Fibroblast of gingiva (primary cell): ENCODE data around the gene ALAS2.
"Not testable (repeated sequence)": the region's sequence is repeated elsewhere in the genome, so short reads cannot be mapped to it uniquely, and the experiment has no call there.

Experiments
- DNase-seq: peaks from one replicate; pipeline ENCODE4 v3.0.0-alpha.2; 2011; ENCODE audit warnings: low read depth

The ALAS2 gene

DNA sequence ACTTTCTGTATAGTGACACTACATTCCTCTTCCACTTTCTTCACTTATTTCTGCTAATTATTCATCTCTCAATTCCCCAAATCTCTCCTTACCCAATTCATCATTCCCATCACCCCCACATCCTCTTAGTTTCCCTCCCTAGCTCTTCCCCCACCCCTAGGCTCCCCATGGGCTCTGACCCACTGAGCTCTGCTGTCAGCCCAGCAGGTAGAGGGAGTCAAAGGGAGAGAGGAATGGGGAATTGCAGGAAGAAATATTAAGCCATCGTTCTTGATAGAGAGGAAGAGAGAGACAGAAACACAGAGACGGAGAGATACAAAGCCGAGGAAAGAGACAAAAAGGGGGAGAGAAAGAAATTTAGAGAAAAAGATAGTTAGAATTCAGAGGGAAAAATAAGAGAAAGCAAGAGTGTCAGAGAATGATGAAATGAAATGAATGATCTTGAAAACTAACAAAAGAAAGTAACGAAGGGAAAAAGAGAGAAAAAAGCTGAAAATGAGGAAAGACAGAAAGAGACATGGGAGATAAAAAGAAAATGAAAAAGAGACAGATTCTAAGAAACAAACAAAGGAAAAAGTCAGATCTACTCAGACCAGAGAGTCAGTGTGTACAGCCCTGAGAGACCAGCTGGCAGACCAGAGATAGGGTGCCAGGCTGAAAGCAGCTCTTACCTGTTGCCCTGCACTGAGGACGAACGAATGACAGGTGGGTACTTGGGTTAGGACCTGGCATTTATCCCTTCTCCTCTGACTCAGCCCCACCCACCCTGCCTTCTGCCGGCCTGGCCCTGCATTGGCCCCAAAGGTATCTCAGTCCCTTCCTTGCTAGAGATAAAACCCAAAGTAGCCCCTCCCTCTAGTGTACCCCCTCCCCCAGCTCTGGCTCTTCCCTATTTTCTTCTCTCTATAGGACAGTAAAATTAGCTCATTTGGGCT, at the start of gene ALAS2:
Gene ALAS2, minus strand, starts transcription at position 707 of the 935 bp plus-strand sequence. CDS start 4,977 bp downstream, outside the sequence.
- no peak for DNase-seq

GRCh38 chrX:55074851-55075467, 44.2 kb upstream of the ALAS2 start, which contains the start of gene PAGE2B:
Gene PAGE2B (plus strand): TSS chrX:55075030. CDS start chrX:55076042, 1,012 bp downstream.
- DNase-seq = no peak

DNA sequence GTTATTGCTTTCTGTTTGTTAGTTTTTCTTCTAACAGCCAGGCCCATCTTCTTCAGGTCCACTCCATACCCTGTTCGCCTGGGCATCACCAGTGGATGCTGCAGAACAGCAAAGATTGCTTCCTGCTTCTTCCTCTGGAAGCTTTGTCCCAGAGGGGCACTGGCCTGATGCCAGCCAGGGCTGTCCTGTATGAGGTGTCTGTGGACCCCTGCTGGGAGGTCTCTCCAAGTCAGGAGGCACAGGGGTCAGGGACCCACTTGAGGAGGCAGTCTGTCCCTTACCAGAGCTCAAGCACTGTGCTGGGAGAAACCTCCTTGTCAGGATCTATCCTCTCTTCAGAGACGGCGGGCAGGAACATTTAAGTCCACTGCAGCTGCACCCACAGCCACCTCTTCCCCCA, 41.5 kb upstream of the ALAS2 start:
- DNase-seq = no peak

- not testable (repeated sequence) for DNase-seq
These were observed 36.4 kb upstream of the ALAS2 start for GRCh38 chrX:55067180-55067579.

DNA sequence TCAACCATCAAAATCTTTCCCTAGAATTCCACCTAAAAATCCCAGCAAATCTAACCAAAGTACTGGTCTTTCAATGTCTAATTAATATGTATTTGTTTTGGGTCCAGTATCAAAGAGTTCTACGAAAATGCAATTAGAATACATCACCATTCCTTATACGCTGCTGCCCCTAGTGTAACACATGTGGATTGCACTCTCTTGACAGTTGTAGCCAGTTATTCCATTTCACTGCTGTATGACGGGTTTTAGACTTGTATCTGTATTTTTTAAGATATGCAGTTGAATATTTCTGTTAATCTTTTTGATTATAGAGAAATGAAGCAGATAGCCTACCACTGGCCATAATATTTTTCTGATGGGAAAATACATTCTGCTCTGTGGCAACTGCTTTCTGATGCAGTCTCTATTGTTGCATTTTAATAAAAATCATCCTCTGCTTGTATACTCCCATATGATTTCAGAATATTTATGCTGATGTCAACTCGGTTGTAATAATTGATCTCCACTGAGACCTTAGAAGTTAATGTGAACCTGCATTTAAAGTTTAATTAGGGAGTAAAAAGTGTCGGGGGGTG, 27.0 kb upstream of the ALAS2 start:
- DNase-seq = peak; percentile 2

- no peak for DNase-seq
These were observed 26.3 kb upstream of the ALAS2 start for GRCh38 chrX:55056820-55057674.

DNA sequence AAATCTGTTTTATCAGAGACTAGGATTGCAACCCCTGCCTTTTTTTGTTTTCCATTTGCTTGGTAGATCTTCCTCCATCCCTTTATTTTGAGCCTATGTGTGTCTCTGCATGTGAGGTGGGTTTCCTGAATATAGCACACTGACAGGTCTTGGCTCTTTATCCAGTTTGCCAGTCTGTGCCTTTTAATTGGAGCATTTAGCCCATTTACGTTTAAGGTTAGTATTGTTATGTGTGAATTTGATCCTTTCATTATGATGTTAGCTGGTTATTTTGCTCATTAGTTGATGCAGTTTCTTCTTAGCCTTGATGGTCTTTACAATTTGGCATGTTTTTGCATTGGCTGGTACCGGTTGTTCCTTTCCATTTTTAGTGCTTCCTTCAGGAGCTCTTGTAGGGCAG, 19.8 kb upstream of the ALAS2 start:
- DNase-seq = not testable (repeated sequence)

DNA sequence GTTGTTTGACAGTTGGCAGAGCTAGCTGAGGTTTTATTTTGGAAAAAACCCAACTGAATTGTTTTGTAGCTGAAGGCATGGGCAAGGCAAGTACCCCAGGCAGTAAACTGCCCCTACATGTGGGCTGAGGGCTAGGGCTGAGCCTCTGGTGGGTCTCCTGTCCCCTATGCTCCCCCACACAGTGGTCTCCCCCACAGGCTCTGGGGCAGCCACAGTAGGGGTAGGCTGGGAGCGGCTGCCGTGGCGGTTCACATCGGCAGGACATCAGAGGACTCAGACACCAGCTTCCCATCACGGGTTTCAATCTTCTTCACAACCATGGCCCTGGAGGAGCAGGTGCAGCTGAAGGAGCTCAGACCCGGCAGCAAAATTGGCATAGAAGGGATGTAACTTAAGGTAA, 10.7 kb upstream of the ALAS2 start:
- DNase-seq = no peak

- peak; percentile 34 for DNase-seq
These were observed 8.7 kb upstream of the ALAS2 start for GRCh38 chrX:55039471-55039870.

DNA sequence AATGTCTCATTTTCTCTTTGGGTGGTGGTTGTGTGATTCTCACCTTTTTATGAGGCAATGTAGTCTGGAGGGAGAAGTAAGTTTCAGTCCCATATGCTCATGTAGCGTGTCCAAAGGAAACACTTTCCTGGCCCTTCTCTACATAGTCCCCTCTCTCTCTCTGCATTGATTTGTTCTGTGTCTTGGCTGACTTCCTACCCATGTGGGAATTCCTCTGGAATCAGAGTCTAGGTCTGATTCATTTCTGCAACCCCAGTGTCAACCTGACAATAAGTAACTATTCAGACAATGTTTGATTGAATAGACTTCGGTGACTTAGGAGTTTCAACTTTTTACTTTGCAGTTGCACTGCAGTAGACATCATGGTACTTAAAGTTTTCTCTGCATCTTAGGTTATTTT, 2.7 kb upstream of the ALAS2 start:
- DNase-seq = no peak

GRCh38 chrX:55029291-55029690, 1.5 kb downstream of the ALAS2 start:
- DNase-seq = no peak

GRCh38 chrX:55028611-55029010, 2.2 kb downstream of the ALAS2 start:
- no peak for DNase-seq

DNA sequence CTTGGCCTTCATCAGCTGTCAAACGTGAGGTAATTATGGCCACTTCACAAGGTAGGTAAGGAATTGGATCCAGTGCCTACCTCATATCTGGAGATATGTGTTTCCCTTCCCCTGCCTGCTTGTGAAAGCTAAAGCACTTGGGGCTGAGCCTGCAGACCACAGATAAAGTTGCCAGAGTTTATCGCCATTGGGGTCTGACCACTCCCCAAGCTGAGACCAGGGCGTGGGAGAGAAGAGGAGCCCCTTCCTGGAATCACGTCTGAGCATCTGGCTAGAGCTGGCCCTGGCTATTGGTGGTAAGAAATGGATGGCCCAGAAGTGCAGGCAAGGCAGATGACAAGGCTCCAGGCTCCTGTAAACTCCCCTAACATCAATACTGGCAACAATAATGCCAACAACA, 2.7 kb downstream of the ALAS2 start:
- DNase-seq = no peak

- no peak for DNase-seq
These were observed 3.9 kb downstream of the ALAS2 start for GRCh38 chrX:55026840-55027239.

DNA sequence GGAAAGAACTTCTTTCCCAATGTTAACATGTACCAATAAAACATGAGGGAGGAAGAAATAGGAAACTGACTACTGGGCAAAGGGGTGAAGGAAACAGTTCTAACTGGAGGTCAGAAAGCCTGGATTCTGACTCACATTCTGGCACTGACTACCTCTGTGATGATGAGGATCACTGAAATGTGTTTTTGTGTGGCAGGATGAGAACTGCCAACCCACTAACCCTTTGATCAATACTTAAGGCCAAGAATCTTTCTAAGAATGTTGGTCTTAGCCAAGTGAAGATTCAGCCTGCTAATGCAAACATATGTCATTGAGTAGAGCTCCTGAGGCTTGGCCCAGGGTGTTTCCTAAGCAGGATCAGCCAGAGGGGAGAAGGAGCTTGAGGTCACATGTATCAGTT, 4.6 kb downstream of the ALAS2 start:
- DNase-seq = peak; percentile 43

GRCh38 chrX:55014897-55015299, 15.9 kb downstream of the ALAS2 start:
- no peak for DNase-seq

DNA sequence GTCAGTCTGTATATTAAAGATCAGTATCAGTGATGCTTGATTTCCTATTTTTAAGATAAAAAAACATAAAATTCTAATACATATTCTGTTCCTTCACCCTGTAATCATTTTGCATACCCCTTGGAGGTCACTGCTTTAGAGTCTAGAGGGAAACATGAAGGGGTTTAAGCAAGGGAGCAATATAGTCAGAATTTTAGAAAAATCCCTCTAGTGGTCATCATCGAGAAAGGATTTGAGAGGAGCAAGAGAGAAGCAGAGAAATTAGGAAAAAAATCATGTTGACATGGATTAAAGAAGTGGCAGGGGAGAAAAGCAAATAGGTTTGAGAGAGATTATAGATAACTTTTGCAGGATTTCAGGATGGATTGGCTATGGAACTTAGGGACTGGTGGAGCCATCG, 19.5 kb downstream of the ALAS2 start:
- no peak for DNase-seq

- no peak for DNase-seq
These were observed 22.0 kb downstream of the ALAS2 start for GRCh38 chrX:55008571-55009358.

GRCh38 chrX:55007656-55008055, 23.1 kb downstream of the ALAS2 start:
- DNase-seq = peak; percentile 12

DNA sequence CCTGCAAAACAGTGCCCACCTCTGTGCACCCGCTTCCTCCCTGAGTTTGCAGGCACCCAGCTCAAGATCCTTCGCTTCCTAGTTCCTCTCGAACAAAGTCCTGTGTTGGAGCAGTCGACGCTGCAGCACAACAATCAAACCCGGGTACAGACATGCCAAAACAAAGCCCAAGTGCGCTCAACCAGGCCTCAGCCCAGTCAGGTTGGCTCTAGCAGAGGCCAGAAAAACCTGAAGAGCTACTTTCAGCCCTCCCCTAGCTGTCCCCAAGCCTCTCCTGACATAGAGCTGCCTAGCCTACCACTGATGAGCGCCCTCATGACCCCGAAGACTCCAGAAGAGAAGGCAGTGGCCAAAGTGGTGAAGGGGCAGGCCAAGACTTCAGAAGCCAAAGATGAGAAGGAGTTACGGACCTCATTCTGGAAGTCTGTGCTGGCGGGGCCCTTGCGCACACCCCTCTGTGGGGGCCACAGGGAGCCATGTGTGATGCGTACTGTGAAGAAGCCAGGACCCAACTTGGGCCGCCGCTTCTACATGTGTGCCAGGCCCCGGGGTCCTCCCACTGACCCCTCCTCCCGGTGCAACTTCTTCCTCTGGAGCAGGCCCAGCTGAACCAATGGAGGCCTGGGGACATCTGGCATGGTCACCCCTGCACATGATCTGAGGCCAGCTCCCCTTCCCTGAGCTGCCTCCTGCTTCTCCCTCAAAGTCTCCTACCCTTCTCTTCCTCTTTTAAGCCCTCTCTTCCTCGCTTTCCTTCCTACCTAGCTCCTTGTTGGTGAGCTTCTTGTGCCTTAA, 23.8 kb downstream of the ALAS2 start:
- DNase-seq = no peak
